Subcutaneous abdominal adipose tissue (tissue), 5 donors: Measurements from ENCODE around the gene MDC1.

Source experiments
- H3K27ac ChIP-seq: one replicate; pipeline ENCODE4 v1.7.0; 2013; ENCODE audit warnings: low read depth, mild to moderate bottlenecking, inconsistent platforms, low read length, moderate library complexity
- H3K27me3 ChIP-seq, 5 donors: one replicate each; pipeline ENCODE4 v1.7.0; 2013; ENCODE audit warnings: low read length in 5 of 5, inconsistent platforms in 1 of 5; ENCODE audit not compliant: control insufficient read depth in 5 of 5, insufficient read depth in 4 of 5
- H3K36me3 ChIP-seq, 5 donors: one replicate each; pipeline ENCODE4 v1.7.0; 2013; ENCODE audit warnings: low read length in 5 of 5; ENCODE audit not compliant: control insufficient read depth in 5 of 5, insufficient read depth in 5 of 5
- H3K4me1 ChIP-seq, 5 donors: one replicate each; pipeline ENCODE4 v1.7.0; 2013; ENCODE audit warnings: low read length in 5 of 5, mild to moderate bottlenecking in 3 of 5, moderate library complexity in 1 of 5; ENCODE audit not compliant: control insufficient read depth in 5 of 5, insufficient read depth in 5 of 5
- H3K4me3 ChIP-seq, 5 donors: one replicate each; pipeline ENCODE4 v1.7.0; 2013; ENCODE audit warnings: low read length in 5 of 5, low read depth in 1 of 5
- H3K9ac ChIP-seq, 5 donors: one replicate each; pipeline ENCODE4 v1.7.0; 2013; ENCODE audit warnings: low read length in 5 of 5, mild to moderate bottlenecking in 4 of 5, moderate library complexity in 3 of 5
- H3K9me3 ChIP-seq, 5 donors: one replicate each; pipeline ENCODE4 v1.7.0; 2013; ENCODE audit warnings: low read length in 5 of 5; ENCODE audit not compliant: control insufficient read depth in 5 of 5
- donor health status: healthy.
- donor health status: healthy.
- donor health status: healthy.
- donor health status: healthy.
- donor health status: healthy.

Gene MDC1

DNA sequence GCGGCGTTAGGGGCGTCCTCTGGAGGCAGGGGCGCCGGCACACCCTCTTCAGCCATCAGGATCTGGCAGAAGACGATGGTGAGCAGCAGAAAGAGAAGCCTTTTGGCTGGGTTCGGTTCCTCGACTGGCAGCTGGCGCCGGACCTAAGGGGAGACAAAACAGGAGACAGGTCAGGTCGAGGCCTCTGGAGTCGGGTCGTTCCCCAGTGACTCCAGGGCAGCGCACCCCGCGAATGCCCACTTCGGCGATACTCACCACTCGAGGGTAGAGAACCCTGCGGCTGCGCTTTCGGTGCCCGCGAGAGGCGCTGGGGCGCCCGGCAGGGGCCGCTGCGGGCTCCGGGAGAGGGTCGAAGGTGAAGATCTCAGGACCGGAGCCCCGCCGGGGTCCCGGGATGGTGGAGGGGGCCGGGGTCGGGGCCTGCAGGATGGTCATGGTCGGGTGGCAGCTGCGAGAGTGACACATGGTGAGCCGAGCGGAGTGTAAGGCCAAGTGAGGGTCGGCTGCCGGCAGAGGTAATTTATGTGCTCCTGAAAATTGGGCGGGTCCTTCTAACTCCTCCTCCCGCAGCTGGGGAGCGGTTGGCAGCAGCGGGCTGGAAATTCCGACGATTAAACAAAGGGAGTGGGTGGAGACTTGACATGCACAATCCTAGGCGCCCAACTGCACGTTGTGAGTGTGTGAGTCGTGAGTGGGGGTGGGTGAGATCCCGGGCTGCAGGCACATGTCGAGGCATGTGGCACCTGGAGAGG lies 27.1 kb upstream of the MDC1 start, which contains the start of gene IER3:
Gene IER3, minus strand, starts transcription at position 494 of the 752 bp plus-strand sequence. Its CDS starts 29 bp downstream, at position 465.
- H3K27me3 ChIP-seq: no peaks in the 10 kb centered on the region
- H3K4me1 ChIP-seq: peaks cover 12 to 63% (median 41%) of the 10 kb centered on the region in 5 donors
- no peaks in the 10 kb centered on the region for H3K9me3 ChIP-seq
- peak within 1 kb of the TSS; percentile 89 for H3K27ac ChIP-seq
- peaks cover 0 to 20% (median 15%) of the 10 kb centered on the region in 5 donors for H3K36me3 ChIP-seq
- peak within 1 kb of the TSS; percentile 83 to 94 (median 90) for H3K4me3 ChIP-seq
- peak within 1 kb of the TSS; percentile 52 to 93 (median 79) for H3K9ac ChIP-seq

DNA sequence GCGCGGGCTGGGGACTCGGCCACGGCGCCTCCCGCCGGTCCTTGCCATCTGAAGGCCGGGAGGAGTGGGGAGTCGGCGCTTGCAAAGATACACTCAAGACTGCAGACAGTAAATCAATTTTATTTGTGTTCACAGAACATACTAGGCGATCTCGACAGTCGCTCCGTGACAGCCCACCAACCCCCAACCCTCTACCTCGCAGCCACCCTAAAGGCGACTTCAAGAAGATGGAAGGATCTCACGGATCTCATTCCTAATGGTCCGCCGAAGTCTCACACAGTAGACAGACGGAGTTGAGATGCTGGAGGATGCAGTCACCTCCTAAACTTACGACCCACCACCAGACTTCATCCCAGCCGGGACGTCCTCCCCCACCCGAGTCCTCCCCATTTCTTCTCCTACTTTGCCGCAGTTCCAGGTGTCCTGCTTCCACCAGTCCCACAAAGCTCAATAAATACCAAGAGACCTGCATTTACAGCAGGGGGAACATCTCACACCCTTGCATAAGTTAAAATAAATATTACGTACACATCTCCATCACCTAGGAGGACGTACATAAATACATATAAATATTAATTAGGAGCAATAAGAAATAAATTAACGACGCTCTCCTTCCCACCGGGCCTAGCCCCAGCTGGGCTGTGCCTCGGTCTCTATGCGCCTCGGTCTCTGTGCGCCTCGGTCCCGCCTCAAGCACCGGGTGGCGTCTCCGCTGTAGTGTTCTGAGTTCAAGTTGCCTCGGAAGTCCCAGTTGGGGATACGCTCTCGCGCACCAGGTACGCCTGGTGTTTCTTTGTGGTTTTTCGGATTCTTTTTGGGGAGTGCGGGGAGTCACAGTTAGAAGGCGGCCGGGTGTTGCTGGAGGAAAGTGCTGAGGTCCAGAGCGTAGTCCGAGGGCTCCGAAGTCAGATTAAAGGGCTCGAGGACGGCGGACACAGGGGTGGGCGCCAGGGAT lies 26.3 kb upstream of the MDC1 start:
- H3K27me3 ChIP-seq: no peaks in the 10 kb centered on the region
- peak overlapping the region; percentile 83 to 94 (median 90) for H3K4me3 ChIP-seq
- H3K9me3 ChIP-seq: no peaks in the 10 kb centered on the region
- peak overlapping the region; percentile 89 for H3K27ac ChIP-seq
- H3K9ac ChIP-seq: peak overlapping the region; percentile 52 to 93 (median 79)
- peaks cover 6 to 28% (median 24%) of the 10 kb centered on the region in 5 donors for H3K36me3 ChIP-seq
- peaks cover 15 to 60% (median 34%) of the 10 kb centered on the region in 5 donors for H3K4me1 ChIP-seq

DNA sequence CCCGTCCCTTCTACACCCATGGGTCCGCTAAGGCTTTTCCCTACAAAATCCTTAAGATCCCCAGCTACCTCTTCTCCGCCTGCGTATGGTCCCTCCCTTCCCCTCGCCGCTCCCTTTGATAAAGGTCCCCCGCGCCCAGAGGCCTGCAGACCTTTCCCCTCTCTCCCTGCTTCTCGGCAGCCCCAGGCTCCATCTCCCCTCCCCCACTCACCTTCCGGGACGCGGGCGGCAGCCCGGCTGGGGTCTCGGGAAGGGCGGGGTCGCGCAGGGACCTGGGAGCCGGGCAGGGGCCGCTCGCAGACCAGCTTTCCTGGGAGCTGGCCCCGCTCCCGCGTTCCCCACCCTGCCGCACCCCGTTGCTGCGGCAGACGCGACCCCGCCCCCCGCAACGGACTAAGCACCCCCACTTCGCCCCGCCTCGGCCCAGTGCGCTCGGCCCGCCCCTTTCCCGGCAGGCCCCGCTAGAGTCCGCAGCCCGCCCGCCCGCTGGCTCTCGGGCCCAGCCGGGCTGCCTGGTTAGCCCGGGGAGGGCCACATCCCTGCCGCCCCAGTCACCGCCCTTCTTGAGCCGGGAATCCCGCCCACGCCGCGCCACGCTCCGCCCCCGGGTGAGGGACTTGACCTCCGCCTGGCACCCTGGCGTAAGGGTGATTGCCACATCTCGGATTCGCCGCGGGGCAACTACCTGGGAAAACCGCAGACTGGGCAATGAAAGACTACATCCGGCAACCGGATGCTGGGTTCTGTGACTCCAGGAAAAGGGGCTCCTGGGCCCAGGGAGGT lies 25.4 kb upstream of the MDC1 start, which contains the start of gene FLOT1:
Gene FLOT1, minus strand, starts transcription at position 372 of the 783 bp plus-strand sequence. CDS start 498 bp downstream, outside the sequence.
- no peaks in the 10 kb centered on the region for H3K27me3 ChIP-seq
- H3K9me3 ChIP-seq: no peaks in the 10 kb centered on the region
- H3K9ac ChIP-seq: peak within 1 kb of the TSS; percentile 77 to 93 (median 89)
- peaks cover 18 to 60% (median 36%) of the 10 kb centered on the region in 5 donors for H3K4me1 ChIP-seq
- peak within 1 kb of the TSS; percentile 89 to 94 (median 90) for H3K4me3 ChIP-seq
- H3K27ac ChIP-seq: peak within 1 kb of the TSS; percentile 89
- H3K36me3 ChIP-seq: peaks cover 14 to 37% (median 32%) of the 10 kb centered on the region in 5 donors

DNA sequence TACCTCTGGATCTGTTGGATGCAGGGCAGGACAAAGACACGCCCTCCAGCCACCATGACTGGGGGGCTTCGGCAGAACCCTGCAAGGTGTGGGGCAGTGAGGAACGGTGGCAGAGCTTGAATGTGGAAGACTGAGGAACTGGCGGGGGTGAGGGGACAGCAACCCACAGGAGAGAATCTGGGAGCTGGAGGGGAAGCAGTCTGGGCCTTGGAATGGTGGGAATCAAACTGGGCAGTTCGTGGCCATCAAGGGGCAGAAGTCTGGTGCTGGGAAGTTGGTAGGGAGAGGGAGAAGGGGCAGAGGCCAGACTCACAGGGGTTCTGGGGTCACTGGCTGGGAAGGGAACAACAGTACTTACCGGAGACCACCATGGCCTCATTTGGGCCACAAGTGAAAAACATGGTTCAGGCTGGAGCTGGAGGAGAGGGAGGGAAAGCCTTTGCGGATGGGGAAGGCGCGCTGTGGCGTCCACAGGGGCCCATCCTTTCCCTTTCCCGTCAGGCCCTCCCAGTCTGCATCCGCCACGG lies 24.8 kb upstream of the MDC1 start:
- no peaks in the 10 kb centered on the region for H3K9me3 ChIP-seq
- peak overlapping the region; percentile 87 to 94 (median 90) for H3K4me3 ChIP-seq
- H3K27ac ChIP-seq: peak overlapping the region; percentile 89
- peaks cover 18 to 64% (median 41%) of the 10 kb centered on the region in 5 donors for H3K4me1 ChIP-seq
- H3K27me3 ChIP-seq: no peaks in the 10 kb centered on the region
- peak overlapping the region; percentile 77 to 90 (median 87) for H3K9ac ChIP-seq
- peaks cover 15 to 43% (median 34%) of the 10 kb centered on the region in 5 donors for H3K36me3 ChIP-seq

DNA sequence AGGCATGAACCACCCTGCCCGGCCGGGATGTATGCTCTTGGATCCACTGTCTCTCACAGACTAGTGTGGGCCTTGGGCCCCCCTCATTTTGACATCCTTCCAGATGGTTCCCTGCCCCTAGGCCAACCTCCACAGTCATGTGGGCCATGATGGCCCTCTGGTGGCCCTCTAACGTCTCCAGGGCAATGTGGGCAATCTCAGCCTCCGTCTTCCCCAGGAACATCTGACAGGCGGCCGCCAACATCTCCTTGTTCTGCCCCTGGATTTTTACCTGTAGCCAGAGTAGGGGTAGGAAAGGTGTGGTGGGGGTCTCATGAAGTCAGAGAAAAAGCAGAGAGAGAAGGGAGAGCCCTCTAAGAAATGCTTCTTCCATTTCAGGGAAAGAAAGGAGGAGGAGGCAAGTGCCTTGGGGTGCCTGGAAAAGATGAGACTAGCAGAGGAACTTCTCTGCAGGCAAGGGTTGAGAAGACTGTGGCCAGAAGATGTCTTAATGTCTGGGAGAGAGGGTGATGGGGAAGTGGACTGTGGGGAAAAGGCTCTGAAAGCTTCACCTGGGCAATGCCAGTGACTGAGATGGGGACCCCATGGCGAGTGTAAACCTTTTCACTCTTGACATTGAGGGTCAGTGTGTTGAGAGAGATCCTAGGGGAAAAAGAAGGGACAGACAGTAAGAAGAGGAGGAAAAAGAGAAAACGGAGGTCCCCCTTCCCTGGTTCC lies 24.1 kb upstream of the MDC1 start:
- peaks cover 18 to 68% (median 43%) of the 10 kb centered on the region in 5 donors for H3K4me1 ChIP-seq
- peaks cover 15 to 46% (median 35%) of the 10 kb centered on the region in 5 donors for H3K36me3 ChIP-seq
- peak overlapping the region; percentile 89 for H3K27ac ChIP-seq
- H3K27me3 ChIP-seq: no peaks in the 10 kb centered on the region
- H3K4me3 ChIP-seq: peak overlapping the region; percentile 87 to 94 (median 90)
- peak overlapping the region; percentile 77 to 90 (median 87) for H3K9ac ChIP-seq
- no peaks in the 10 kb centered on the region for H3K9me3 ChIP-seq

DNA sequence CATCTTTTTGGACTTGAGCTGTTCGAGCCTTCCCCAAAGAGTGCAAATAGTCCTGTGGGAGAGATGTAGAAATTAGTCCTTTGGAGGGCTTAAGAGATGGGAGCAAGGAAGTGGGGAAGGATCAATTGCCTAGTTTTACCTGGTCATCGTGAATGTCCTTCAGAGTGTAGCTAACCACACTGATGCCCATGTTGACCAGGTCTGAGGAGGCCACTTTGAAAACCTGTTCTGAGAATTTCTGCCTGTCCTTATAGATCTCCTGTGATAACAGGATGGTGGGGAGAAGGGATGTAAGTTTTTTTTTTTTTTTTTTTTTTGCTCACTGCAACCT lies 23.4 kb upstream of the MDC1 start:
- peak overlapping the region; percentile 89 for H3K27ac ChIP-seq
- peaks cover 18 to 71% (median 43%) of the 10 kb centered on the region in 5 donors for H3K4me1 ChIP-seq
- H3K9me3 ChIP-seq: no peaks in the 10 kb centered on the region
- H3K4me3 ChIP-seq: no peak overlapping the region
- H3K36me3 ChIP-seq: peaks cover 15 to 53% (median 42%) of the 10 kb centered on the region in 5 donors
- no peak overlapping the region for H3K9ac ChIP-seq
- H3K27me3 ChIP-seq: no peaks in the 10 kb centered on the region

DNA sequence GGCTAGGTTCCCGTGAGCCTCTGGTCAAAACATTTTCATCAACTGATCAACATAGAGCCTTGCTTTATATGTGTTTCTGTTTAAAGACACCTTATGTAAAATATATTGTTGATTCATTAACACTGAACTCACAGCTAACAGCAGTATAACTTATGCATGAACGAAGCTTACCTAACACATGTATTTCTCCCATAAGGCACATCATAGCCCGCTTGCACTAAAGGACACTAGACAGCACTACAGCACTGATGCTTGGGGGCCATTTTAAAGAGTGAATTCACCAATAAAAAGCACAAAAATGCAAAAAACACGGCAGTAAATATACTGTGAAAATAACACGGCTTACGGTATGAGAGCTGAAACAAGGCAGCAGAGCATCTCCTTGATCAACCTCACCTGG lies 21.5 kb upstream of the MDC1 start:
- no peaks in the 10 kb centered on the region for H3K9me3 ChIP-seq
- H3K27me3 ChIP-seq: no peaks in the 10 kb centered on the region
- no peak overlapping the region for H3K4me3 ChIP-seq
- H3K36me3 ChIP-seq: peaks cover 15 to 72% (median 56%) of the 10 kb centered on the region in 5 donors
- no peak overlapping the region for H3K9ac ChIP-seq
- peaks cover 17 to 55% (median 29%) of the 10 kb centered on the region in 5 donors for H3K4me1 ChIP-seq
- H3K27ac ChIP-seq: no peak overlapping the region

DNA sequence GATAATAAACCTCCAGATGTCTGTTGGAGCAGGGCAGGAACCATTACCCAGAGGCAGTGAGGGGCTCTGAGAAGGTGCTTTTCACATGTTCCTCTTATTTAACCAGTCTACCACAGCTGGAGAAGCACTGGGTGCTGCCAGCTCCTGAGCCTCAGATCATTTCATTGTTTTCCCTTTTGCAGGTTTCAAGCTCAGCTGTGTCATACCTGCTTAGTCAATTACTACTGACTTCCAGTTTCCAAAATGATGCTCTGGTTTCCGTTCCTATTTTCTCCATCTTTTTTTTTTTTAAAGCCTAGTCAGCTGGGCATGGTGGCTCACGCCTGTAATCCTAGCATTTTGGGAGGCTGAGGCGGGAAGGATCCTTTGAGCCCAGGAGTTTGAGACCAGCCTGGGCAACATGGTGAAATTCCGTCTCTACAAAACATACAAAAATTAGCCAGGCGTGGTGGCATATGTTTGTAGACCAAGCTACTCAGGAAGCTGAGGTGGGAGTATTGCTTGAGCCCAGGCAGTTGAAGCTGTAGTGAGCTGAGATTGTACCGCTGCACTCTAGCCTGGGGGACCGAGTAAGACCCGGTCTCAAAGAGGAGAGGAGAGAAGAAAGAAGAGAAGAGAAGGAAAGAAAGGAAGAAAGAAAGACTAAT lies 18.7 kb upstream of the MDC1 start:
- Histone ChIP-seq H3K9ac (no peak overlapping the region), H3K4me1 (peaks cover 2 to 36% (median 10%) of the 10 kb centered on the region in 5 donors), H3K36me3 (peaks cover 15 to 90% (median 72%) of the 10 kb centered on the region in 5 donors), H3K4me3 (no peak overlapping the region), H3K27me3 (no peaks in the 10 kb centered on the region), H3K9me3 (no peaks in the 10 kb centered on the region), H3K27ac (no peak overlapping the region)
